Chondrocyte (in vitro differentiated cells): Measurements from ENCODE around the gene CHN1. TPM values are rescaled to one million over a fixed set of nuclear protein-coding genes. Genes with fewer than 3 reads are reported as not detected.

ENCODE experiments used
- DNase-seq: peaks from one replicate; pipeline ENCODE4 v3.0.0; 2021; ENCODE audit warnings: mixed read lengths, low spot score
- H3K27ac Mint-ChIP-seq: one replicate; pipeline ENCODE4 v1.8.0; 2021; ENCODE audit warnings: mild to moderate bottlenecking, moderate library complexity, mixed read lengths; ENCODE audit not compliant: unreplicated experiment
- H3K27me3 Mint-ChIP-seq: 2 replicates; pipeline ENCODE4 v1.8.0; 2021; ENCODE audit warnings: low read depth, mixed read lengths
- H3K36me3 Mint-ChIP-seq: 2 replicates; pipeline ENCODE4 v1.8.0; 2021; ENCODE audit warnings: low read depth, mixed read lengths
- H3K4me1 Mint-ChIP-seq: 2 replicates; pipeline ENCODE4 v1.8.0; 2021; ENCODE audit warnings: low read depth, mild to moderate bottlenecking, mixed read lengths
- H3K4me3 Mint-ChIP-seq: one replicate; pipeline ENCODE4 v1.8.0; 2021; ENCODE audit warnings: mild to moderate bottlenecking, moderate library complexity, mixed read lengths; ENCODE audit not compliant: unreplicated experiment
- H3K9me3 Mint-ChIP-seq: 2 replicates; pipeline ENCODE4 v1.8.0; 2021; ENCODE audit warnings: low read depth, mixed read lengths
- CTCF ChIP-seq: fragments of 200-600 bp; sonication (generic); IDR thresholded peaks from 2 replicates; pipeline ENCODE4 v1.5.0; 2021; ENCODE audit warnings: antibody characterized with exemption, mild to moderate bottlenecking, moderate library complexity
- total RNA-seq: library from RNA; stranded (reverse); gene quantifications from 3 replicates; pipeline ENCODE4 v1.2.1, GENCODE V29; 2021

The CHN1 gene
- total RNA-seq, 1 donor from 2014 or later, result 23.1 TPM

- Mint-ChIP-seq H3K27ac (no peak overlapping the region), H3K4me3 (no peak overlapping the region), H3K9me3 (peaks cover 8% of the 10 kb centered on the region), H3K36me3 (no peaks in the 10 kb centered on the region), H3K27me3 (no peaks in the 10 kb centered on the region), H3K4me1 (peaks cover 6% of the 10 kb centered on the region)
- no peak for DNase-seq
- TF ChIP-seq CTCF, result no peak
Observed at GRCh38 chr2:175022923-175023322, 17.7 kb upstream of the CHN1 start.

DNA sequence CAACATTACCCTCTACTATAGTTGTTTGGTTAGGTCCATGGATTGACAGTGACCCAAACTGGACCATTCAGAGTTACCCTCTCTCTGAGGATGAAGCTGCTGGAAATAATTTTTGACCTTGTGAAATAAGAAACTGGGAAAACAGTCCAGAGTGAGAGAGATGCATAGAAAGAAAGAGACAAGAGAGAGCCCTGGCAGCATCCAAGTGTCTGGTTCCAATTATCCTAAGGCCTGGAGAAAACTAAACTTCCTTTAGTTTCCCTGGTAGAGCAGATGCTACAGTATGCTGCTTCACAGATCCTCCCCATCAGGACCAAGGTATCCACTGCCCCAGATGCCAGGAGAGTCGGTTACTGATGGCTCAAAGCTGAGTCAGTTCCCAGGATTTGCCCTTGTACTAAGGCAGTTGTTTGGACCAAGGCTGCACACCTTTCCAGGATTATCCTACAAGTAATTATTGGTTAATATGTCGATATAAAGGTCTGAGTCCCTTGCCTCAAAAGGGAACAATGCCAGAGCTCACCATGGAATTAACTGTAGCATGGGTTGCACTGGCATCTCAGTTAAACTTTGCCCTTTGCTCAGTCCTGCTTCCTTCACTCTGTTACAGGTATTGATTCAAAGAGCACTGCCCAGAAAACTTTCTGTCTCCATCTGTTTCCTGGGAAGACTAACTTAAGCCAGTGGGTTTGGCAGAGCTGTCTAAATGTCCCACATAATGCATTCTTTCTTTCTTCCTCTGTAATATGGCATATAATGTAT lies 14.6 kb upstream of the CHN1 start:
- Mint-ChIP-seq H3K4me3 (no peak overlapping the region), H3K9me3 (no peaks in the 10 kb centered on the region), H3K27ac (no peak overlapping the region), H3K4me1 (no peaks in the 10 kb centered on the region), H3K36me3 (no peaks in the 10 kb centered on the region), H3K27me3 (no peaks in the 10 kb centered on the region)
- TF ChIP-seq CTCF, result no peak
- no peak for DNase-seq

DNA sequence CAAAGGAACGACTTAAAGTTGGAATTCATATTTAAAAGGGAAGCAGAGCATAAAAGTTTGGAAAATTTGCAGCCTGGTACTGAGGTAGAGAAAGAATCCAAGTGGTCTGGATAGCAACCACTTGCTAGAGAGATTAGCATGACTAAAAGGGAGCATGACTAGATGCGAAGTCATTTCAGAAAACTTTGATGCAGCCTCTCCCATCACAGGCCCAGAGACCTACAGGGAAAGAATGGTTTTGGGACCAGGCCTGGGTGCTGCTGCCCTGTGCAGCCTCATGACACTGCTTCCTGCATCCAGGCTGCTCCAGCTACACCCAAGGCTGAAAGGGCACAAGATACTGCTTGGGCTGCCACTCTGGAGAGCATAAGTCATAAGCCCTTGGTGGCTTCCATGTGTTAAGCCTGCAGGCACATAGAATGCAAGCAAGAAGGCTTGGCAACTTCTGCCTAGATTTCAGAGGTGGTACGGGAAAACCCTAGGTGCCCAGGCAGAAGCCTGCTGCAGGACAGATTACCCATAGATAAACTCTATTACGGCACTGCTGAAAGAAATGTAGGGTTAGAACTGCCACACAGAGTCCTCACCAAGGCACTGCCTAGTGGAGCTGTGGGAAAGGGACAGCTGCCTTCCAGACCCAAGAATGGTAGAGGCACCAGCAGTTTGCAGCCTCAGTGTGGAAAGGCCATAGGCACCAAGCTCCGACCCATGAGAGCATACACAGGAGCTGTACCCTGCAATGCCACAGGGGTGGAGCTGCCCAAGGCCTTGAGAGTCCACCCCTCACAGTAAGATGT lies 12.6 kb upstream of the CHN1 start:
- Mint-ChIP-seq H3K27ac (no peak overlapping the region), H3K4me1 (peaks cover 6% of the 10 kb centered on the region), H3K36me3 (no peaks in the 10 kb centered on the region), H3K27me3 (no peaks in the 10 kb centered on the region), H3K4me3 (no peak overlapping the region), H3K9me3 (no peaks in the 10 kb centered on the region)
- DNase-seq, result no peak
- TF ChIP-seq CTCF, result no peak

DNA sequence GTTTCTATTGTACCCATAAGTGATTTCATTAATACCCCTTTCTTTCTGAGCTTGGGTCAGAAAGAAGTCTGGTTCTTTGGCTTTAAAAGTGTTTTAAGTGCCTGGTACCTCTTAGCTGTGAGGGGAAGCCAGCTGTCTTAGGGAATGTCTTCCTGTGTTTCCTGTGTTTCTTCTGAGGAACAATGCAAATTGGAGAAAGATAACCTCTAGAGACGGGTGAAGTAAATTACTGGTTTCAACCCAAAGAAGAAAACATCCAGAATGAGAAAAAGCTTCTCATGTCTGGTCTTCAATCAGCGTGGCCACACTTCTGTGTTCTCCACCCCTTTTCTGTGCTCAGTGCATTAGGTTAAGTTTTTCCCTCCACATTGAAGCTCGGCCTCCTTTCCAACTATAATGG lies 10.2 kb upstream of the CHN1 start:
- DNase-seq, result no peak
- Mint-ChIP-seq H3K4me3 (no peak overlapping the region), H3K4me1 (peaks cover 6% of the 10 kb centered on the region), H3K27ac (no peak overlapping the region), H3K27me3 (no peaks in the 10 kb centered on the region), H3K9me3 (no peaks in the 10 kb centered on the region), H3K36me3 (no peaks in the 10 kb centered on the region)
- TF ChIP-seq CTCF, result no peak

- no peak for DNase-seq
- Mint-ChIP-seq H3K27me3 (peaks cover 6% of the 10 kb centered on the region), H3K4me3 (no peak overlapping the region), H3K27ac (no peak overlapping the region), H3K4me1 (peaks cover 6% of the 10 kb centered on the region), H3K36me3 (no peaks in the 10 kb centered on the region), H3K9me3 (no peaks in the 10 kb centered on the region)
- TF ChIP-seq CTCF, result no peak
Observed at GRCh38 chr2:175012516-175012915, 7.3 kb upstream of the CHN1 start.
